GM21390 (cell line): Measurements from ENCODE around the gene FCMR.

ENCODE experiments used
- ATAC-seq: cut with Tn5 transposase; IDR thresholded peaks from one replicate; pipeline ENCODE4 v1.9.1; 2021; ENCODE audit not compliant: unreplicated experiment

The FCMR gene

GRCh38 chr1:206903687-206904086, 18.1 kb downstream of the FCMR start:
- ATAC-seq = no peak

GRCh38 chr1:206902702-206903101, 19.0 kb downstream of the FCMR start:
- no peak for ATAC-seq

DNA sequence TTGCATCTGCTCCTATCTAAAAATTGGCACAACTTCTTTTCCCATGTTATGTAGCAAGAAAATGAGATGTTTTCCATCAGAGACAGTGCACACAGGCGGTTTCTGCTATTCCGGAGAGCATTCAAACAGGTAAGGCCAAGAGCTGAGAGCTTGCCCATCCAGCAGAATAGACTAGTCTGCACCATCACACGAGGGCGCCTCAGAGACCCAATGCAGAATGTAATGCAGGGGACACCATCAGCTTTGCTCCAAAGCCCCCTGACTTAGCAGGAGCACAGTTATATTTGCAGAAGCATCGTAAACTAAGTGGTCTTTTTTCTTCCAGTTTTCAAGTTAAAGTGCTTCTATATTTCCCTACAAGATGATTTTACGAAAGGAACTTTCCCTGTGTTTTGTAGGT, 19.8 kb downstream of the FCMR start:
- ATAC-seq = no peak

- no peak for ATAC-seq
These were observed 21.6 kb downstream of the FCMR start for GRCh38 chr1:206900149-206900548.

- no peak for ATAC-seq
These were observed 22.0 kb downstream of the FCMR start for GRCh38 chr1:206899717-206900116.

- no peak for ATAC-seq
These were observed 22.8 kb downstream of the FCMR start for GRCh38 chr1:206898915-206899431.

DNA sequence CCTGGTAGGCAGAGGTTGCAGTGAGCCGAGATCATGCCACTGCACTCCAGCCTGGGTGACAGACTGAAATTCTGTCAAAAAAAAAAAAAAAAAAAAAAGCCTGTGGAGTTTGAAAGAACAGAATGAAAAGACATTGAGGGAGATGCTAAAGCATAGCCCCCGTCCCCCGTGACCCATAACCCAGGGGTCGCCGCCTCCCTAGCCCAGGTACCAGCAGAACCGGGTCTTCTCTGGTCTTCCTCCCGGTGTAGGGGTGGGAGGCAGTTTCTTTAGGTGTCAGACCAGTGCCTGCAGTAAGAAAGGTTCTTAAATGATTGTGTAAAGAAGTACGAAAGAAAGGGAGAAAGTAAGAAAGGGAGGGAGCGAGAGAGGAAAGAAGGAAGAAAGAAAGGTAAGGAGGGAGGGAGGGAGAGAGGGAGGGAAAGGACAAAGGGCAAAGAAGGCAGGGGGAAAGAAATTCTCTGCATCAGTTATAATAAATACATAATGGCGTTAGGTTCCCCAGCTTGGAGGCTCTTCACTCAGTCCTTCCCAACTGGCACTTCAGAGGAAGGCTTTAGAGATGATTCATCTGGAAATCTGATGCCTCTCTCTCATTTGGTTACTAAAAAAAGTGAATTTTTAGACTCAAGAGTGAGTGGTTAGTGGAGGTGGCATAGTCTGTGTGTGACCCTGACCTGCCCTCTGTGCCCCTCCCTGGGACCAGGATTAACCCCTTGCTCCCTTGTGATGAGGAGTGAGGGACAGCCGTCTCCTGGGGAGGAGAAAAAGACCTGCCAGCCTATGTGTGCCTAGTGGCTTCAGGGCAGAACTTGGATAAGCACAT, 23.4 kb downstream of the FCMR start:
- no peak for ATAC-seq

- ATAC-seq = no peak
These were observed 24.6 kb downstream of the FCMR start, which contains the start of gene IL24 for GRCh38 chr1:206897175-206897574. IL24 (plus strand) TSS chr1:206897443; CDS start chr1:206897833, 390 bp downstream.

DNA sequence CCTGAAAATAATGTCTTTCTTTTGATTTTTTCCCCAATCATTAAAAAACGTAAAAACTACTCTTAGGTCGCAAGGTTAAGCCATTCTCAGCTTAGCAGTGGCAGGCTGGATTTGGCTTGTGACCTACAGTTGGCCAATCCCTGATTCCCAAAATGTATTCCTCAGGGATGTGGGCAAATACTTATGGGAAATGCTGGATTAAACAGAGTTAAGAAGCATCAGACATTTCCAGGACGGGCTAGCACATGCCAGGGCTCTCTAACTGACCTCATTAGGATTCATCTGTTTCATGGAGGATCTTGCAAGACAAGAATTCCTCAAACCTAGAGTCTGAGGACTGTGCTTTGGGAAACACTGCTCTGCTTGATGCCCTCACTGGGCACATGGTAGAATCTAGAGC, 25.5 kb downstream of the FCMR start:
- ATAC-seq = no peak

DNA sequence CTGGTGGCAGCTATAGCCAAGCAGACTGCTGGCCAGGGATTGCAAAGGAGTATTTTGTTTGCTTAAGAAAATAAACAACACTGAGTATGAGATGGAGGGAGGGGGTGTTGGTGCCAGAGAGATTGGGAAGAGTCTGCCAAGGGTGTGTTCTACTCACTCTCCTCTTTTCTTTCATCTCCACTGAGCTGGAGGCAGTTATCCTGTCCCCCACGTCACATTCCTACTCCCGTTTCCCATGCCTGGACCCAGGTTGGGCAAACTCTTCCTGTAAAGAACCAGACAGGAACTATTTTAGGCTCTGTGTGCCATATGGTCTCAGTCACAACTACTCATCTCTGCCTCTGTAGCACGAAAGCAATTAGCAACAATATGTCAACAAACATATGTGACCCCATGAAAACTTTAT, 25.9 kb downstream of the FCMR start:
- no peak for ATAC-seq

DNA sequence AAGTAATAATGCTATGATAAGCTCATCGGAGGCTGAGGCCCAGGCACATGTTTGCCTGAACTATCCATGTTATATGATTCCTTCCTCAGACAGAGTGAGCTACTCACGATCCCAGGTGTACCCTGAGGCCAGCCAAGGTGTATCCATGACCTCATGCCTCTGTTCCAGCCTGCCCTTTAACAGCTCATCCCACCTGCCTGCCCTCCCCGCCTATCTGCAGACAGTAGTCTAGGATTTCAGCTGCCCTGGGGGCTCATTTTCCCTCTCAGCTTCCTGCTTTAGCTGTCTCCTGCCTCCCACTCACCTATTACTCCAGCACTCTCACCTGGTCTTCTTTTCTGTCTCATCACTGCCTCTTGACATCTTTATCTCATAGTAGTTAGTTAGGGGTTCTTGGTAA, 26.4 kb downstream of the FCMR start:
- ATAC-seq = no peak

DNA sequence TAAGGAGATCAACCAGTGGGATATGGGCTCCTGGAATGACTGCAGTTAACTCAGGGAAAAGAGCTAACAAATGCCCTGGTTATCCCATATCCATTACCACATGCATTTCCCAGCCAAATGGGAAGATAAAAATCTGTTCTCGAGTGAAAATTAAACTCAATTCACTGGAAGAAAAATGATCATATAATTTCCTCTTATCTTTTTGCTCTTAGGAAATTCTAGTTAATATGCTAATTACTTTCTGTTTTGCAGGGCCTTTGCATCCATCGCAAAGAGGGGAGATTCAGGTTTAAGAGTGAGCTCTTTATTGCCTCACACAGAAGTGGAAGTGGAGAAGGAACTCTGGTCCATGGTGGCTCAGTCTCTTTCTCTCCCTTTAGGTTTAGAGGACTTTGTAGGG, 28.4 kb downstream of the FCMR start:
- ATAC-seq = no peak

GRCh38 chr1:206892351-206892984, 29.3 kb downstream of the FCMR start:
- no peak for ATAC-seq

DNA sequence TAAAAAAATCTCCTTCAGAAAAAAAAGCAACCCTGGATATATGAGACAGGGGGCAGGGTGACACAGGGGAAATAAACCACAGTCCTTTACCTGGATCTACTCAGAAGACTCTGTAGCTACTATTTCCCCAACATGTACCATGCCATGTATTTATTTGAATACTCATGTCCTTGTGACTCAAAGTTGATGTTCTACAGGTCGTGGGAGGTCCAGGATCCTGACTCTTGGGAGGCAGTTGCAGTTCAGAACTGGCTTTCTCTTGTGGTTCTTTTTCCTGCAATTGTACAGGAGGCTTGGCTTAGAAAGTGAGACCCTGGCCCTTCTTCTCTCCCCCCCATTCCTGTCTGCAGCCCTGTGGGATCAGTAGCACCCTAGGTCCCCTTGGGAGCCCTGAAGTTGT, 30.3 kb downstream of the FCMR start:
- no peak for ATAC-seq

GRCh38 chr1:206890125-206891060, 31.3 kb downstream of the FCMR start:
- no peak for ATAC-seq

GRCh38 chr1:206887701-206888100, 34.0 kb downstream of the FCMR start:
- no peak for ATAC-seq

DNA sequence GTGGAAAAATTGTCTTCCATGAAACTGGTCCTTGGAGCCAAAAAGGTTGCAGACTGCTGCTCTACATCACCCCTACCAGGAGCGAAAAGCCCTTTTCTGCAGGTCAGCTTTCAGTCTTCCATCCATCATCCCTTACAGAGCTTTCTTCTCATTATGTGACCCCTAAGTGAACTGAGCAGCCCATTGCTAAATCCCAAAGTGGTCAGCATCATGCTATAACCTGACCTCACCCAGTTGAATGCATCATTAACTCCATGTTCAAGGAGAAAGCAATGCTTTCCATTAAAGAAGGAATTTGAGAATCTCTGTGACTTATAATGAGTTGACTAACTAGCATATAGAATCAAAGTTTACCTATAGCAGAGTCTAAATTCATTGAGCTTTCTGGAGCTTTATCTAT, 34.9 kb downstream of the FCMR start:
- no peak for ATAC-seq

GRCh38 chr1:206885341-206886060, 36.2 kb downstream of the FCMR start:
- ATAC-seq = no peak

DNA sequence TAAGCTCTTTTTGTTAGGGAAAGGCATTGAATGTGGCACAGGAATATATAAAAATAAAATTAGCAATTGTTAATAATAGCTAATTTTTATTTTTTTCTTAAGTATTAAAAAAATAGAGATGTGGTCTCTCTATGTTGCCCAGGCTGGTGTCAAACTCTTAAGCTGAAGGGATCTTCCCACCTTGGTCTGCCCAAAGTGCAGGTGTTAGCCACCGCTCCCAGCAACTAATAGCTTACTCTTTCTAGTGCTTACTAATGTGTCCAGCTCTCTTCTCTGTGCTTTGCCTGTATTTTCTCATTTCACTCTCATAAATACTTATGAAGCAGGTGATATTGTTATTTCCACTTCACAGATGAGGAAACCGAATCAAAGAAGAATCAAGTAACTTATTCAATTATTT, 37.9 kb downstream of the FCMR start:
- ATAC-seq = no peak

- ATAC-seq = no peak
These were observed 38.6 kb downstream of the FCMR start for GRCh38 chr1:206883160-206883559.

- no peak for ATAC-seq
These were observed 39.2 kb downstream of the FCMR start for GRCh38 chr1:206882555-206882954.
